EH (cell line): ENCODE results near the gene TRIM41.
"Not testable (repeated sequence)": the region's sequence is repeated elsewhere in the genome, so short reads cannot be mapped to it uniquely, and the experiment has no call there.

Experiments used
- DNase-seq: peaks from one replicate; pipeline ENCODE4 v3.0.0-alpha.2; 2015; ENCODE audit warnings: low read depth

The TRIM41 gene

GRCh38 chr5:181223058-181223728 lies at the start of gene TRIM41:
TSS of gene TRIM41 (plus strand) at chr5:181223281. CDS start at chr5:181224000, 719 bp downstream.
- peak; percentile 99 for DNase-seq

GRCh38 chr5:181173420-181174342 lies 49.4 kb upstream of the TRIM41 start:
- peak; percentile 47 for DNase-seq

DNA sequence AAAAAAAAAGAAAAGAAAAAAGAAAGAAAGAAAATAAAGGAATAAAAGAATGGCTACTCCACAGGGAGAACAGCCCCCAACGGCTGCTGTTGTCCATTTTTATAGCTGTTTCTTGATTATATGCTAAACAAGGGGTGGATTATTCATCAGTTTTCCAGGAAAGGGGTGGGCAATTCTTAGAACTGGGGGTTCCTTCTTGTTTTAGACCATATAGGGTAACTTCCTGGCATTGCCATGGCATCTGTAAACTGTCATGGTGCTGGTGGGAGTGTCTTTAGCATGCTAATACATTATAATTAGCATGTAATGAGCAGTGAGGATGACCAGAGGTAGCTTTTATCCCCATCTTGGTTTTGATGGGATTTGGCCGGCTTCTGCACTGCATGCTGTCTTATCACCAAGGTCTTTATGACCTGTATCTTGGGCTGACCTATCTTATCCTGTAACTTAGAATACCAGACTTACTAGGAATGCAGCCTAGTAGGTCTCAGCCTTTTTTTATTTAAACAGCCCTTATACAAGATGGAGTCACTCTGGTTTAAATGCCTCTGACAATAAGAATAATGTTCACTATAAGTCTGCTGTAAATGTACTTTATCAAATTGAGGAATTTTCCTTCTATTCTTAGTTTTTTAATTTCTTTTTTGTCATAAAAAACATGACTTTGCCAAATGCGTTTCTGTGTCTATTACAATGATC lies 46.7 kb upstream of the TRIM41 start:
- no peak for DNase-seq

- not testable (repeated sequence) for DNase-seq
Observed at GRCh38 chr5:181177559-181177958, 45.5 kb upstream of the TRIM41 start.

DNA sequence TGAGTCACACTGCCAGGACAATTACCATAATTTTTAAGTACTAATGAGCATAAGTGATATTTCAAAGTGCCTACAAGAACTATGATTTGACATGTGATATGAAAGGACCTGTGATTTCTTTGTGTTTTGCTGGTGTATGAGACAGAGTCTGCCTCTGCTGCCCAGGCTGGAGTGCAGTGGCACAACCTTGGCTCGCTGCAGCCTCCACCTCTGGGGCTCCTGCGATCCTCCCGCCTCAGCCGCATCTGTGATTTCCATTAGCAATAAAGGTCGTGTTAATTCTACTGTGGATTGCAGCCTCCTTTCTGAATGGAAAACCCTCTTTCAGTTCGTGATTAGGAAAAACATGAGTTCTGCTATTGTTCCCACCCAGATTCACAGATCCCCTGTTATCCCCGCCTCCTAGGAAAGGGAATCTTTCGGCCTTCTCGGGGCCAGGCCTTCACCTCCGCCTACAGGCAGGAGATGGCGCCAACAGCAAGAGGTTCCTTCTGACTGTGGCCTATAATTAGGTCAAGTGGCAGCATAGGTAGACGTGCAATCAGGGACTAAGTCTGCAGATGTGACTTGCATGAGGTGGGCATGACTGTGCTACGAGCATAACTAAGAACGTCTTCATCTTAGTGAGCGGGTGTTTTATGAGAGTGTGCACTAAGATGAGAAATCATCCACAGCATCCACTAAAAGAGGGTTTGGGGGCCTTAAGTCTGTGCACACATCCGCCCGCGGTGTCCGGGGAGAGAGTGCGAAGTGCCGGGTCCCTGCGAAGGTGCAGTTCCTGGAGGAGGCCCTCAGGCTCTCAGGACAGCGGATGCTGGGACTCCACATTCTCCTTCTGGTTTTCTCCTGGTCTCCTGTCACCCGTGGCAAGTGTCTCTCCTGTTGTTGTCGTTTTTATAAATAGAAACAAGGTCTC lies 41.2 kb upstream of the TRIM41 start:
- peak; percentile 73 for DNase-seq

DNA sequence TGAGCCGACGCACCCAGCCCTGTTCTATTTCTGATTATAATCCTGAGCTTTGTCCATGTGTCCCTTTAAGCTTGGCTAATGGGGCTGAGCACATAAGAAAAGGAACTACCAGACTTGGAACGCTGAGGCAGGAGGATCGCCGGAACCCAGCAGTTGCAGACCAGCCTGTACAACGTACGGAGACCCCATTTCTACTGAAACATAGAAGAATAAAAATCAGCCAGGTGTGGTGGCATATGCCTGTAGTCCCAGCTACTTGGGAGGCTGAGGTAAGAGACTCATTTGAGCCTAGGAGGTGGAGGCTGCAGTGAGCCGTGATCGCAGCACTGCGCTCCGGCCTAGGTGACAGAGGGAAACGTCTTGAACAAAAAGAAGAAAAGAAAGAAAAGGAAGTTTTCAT lies 40.4 kb upstream of the TRIM41 start:
- DNase-seq: no peak

DNA sequence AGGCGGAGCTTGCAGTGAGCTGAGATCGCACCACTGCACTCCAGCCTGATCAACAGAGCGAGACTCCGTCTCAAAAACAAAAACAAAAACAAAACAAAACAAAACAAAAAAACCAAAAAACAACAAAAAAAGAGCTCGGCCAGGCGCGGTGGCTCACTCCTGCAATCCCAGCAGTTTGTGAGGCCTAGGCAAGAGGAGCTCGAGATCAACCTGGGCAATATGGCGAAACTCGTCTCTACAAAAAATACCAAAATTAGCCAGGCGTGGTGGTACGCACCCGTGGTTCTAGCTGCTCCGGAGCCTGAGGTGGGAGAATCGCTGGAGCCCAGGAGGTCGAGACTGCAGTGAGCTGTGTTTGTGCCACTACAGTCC lies 38.2 kb upstream of the TRIM41 start:
- DNase-seq: no peak

GRCh38 chr5:181185560-181185959 lies 37.5 kb upstream of the TRIM41 start:
- no peak for DNase-seq

DNA sequence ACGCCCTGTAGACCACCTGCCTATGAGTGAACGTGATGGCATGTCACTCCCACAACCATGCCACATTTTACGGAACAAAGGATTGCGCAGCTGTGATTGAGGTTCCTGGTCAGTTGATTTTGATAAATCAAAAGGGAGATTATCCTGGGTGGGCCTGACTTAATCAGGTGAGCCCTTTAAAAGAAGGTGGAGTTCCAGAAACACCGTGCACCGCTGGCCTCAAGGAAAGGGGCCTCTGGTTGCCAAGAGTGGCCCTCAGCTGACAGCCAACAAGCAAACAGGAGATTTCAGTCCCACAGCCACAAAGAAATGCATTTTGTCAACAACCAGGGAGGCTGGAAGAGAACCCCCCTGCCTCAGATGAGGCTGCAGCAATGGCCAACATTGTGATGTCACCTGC lies 37.1 kb upstream of the TRIM41 start:
- DNase-seq: no peak

DNA sequence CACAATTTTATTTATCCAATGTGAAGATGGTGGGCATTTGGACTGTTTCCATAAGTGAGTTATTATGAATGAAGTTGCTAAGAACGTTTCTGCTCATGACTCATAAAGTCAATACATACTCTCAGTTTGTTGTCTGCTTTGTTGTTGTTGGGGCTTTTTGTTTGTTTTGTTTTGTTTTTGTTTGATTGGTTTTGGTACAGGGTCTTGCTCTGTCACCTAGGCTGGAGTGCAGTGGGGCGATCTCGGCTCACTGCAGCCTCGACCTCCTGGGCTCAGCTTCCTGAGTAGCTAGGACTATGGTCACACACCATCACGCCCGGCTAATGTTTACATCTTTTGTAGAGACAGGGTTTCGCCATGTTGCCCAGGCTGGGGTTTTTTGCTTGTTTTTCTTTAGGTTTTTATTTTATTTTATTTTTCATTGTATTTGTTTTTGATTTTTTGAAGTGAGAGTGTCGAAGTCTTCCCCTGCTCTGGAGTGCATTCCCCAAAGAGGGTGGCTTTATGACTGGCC lies 36.0 kb upstream of the TRIM41 start:
- no peak for DNase-seq

- peak; percentile 88 for DNase-seq
Observed at GRCh38 chr5:181187500-181188213, 35.4 kb upstream of the TRIM41 start.

- peak; percentile 82 for DNase-seq
Observed at GRCh38 chr5:181188700-181189362, 34.2 kb upstream of the TRIM41 start.

GRCh38 chr5:181189363-181189961 lies 33.6 kb upstream of the TRIM41 start:
- DNase-seq: peak; percentile 46

- DNase-seq: no peak
Observed at GRCh38 chr5:181189962-181190710, 32.9 kb upstream of the TRIM41 start.

DNA sequence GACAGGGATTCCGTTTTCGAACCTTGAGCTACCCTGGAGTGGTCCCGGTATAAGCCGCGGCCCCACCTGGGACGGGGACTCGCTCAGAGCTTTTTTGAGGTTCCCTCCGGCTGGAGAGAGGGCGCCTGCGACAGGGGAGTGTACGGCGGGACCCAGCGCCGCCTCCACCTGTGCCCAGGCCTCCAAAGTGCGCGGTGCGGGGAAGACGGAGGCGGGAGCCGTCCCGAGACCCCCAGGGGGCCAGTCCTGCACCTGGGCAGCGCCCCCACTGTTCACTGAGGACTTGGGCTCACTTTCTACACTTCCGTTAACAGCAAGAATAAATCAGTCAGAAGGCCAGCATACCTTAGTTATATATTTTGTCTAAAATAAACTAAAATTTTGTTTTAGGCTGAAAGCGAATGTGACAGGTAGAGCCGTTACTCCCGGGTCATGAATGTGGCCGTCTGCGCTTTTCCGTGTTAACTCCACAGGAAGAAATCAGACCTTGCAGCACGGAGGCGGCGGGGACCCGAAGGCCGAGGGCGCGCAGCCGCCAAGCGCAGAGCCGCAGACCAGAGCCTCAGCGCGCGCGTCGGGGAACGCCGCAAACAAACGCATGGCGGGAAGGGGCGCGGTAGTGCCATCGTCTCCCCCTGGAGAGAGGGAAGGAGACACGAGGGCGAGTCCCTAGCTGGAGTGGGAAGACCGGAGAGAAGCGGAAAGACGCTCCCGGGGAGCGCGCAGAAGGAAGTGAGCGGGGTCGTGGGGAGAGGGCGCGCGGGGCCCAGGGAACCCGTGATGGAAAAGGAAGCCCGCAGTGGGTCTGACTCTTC lies 32.2 kb upstream of the TRIM41 start:
- no peak for DNase-seq

DNA sequence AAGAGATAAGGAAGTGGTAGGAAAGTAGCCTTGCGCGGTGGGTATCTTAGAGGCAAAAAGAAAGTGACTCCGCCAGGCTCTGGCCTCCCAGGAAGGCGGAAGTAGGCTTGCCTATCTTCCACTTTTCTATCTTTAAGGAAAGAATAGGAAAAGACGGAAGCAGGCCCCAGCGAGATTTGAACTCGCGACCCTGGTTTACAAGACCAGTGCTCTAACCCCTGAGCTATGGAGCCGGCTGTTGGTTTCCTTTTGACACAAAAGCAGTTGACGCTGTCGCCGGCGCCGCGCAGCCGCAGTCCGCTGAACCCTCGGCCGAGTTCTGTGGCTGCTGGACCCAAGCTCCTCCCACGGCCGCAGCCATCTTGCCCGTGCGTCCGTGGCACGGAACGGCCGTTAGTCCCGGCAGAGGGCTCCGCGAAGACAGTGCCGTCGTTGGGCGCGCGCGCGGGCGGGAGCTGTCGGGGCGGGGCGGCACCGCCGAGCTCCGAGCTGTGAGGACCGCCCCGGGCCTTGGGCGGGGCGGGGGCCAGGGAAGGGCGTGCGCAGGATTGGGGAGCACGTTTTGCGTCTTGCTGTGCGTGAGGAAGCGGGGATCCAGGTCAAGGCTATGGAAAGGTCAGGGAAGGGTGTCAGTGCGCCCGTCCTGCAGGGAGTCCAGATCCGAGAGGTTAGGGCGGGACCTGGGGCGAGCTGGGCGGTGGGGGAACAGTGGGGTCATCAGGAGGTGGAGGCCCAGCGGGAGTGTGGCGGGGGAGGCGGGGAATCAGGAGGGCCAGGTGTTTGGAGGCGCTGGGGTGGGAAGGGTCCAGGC lies 31.4 kb upstream of the TRIM41 start:
- peak; percentile 97 for DNase-seq

DNA sequence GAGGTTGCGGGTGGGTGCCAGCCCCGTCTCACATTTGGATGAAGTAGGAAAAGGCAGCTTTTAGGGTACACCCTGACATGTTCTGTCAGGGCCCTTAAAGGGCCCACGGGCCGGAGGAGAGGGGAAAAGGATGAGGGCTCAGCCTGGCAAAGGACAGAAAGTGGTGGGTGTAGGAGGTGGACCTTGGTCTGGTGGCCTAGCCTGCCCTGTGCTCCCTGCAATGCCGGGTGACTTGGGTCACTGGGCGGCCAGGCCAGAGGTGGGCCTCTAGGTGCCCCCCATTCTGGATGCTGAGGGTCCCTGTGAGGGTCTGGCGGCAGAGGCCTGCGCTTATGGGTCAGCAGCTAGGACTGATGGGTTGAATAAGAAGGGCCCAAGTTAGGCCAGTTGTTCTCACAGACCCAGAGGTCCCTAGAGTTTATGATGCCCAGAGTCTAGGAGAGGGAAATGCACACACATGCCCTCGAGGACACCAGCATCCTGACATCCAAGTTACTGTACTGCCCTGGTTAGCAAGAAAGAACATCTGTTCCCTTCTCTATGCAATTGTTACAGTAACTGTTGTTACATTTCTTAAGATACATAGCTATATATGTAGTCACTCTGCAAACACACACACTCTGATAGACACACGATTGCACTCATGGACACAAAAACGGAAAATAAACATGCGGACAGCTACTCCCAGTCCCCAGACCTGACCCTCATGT lies 30.6 kb upstream of the TRIM41 start:
- peak; percentile 27 for DNase-seq
